NCI-H1436 treated with DMSO at 0.1 percent for 48 hours (cell line): Measurements from ENCODE around the gene SGPL1.
"Not testable (repeated sequence)": the region's sequence is repeated elsewhere in the genome, so short reads cannot be mapped to it uniquely, and the experiment has no call there.

Experiments used
- DNase-seq: peaks from one replicate; lab custom pipeline; 2025; lab: John Stamatoyannopoulos, UW

Gene SGPL1

GRCh38 chr10:70906031-70906783 is 90.5 kb downstream of the SGPL1 start:
- DNase-seq = no peak

GRCh38 chr10:70906953-70907636 is 91.3 kb downstream of the SGPL1 start:
- DNase-seq = no peak

- DNase-seq = no peak
Measured at GRCh38 chr10:70907637-70908405, 92.1 kb downstream of the SGPL1 start.

GRCh38 chr10:70908406-70909296 is 92.9 kb downstream of the SGPL1 start:
- DNase-seq = no peak

GRCh38 chr10:70909326-70909935 is 93.7 kb downstream of the SGPL1 start:
- no peak for DNase-seq

- DNase-seq = no peak
Measured at GRCh38 chr10:70910486-70911341, 95.0 kb downstream of the SGPL1 start.

- DNase-seq = no peak
Measured at GRCh38 chr10:70911386-70911785, 95.6 kb downstream of the SGPL1 start.

- DNase-seq = no peak
Measured at GRCh38 chr10:70912556-70912955, 96.8 kb downstream of the SGPL1 start.

- no peak for DNase-seq
Measured at GRCh38 chr10:70913191-70913892, 97.6 kb downstream of the SGPL1 start.

- DNase-seq = no peak
Measured at GRCh38 chr10:70913893-70914240, 98.1 kb downstream of the SGPL1 start.

GRCh38 chr10:70914316-70914864 is 98.6 kb downstream of the SGPL1 start:
- no peak for DNase-seq

- no peak for DNase-seq
Measured at GRCh38 chr10:70915206-70915605, 99.5 kb downstream of the SGPL1 start.

- no peak for DNase-seq
Measured at GRCh38 chr10:70915806-70916205, 100.1 kb downstream of the SGPL1 start.

GRCh38 chr10:70916241-70916640 is 100.5 kb downstream of the SGPL1 start:
- DNase-seq = no peak

GRCh38 chr10:70917226-70917625 is 101.5 kb downstream of the SGPL1 start:
- DNase-seq = no peak

- DNase-seq = no peak
Measured at GRCh38 chr10:70917635-70918034, 101.9 kb downstream of the SGPL1 start.

- no peak for DNase-seq
Measured at GRCh38 chr10:70918851-70919530, 103.2 kb downstream of the SGPL1 start.

GRCh38 chr10:70919906-70920305 is 104.2 kb downstream of the SGPL1 start:
- not testable (repeated sequence) for DNase-seq

- no peak for DNase-seq
Measured at GRCh38 chr10:70920519-70920918, 104.8 kb downstream of the SGPL1 start.
